Loucy (cell line): ENCODE measurements around the gene GRAP.

ENCODE experiments used
- H2AFZ ChIP-seq: fragments of 200-600 bp; sonication (generic); 2 replicates; pipeline ENCODE4 v1.6.0; 2016; ENCODE audit warnings: antibody characterized with exemption, mild to moderate bottlenecking, low read length, moderate library complexity
- H3F3A ChIP-seq: fragments of 200-600 bp; 2 replicates; pipeline ENCODE4 v1.6.0; 2016; ENCODE audit warnings: antibody characterized with exemption, low read depth, mild to moderate bottlenecking
- H3K27me3 ChIP-seq: fragments of 200-600 bp; sonication (generic); 2 replicates; pipeline ENCODE4 v1.6.1; 2014; ENCODE audit warnings: low read length, mild to moderate bottlenecking; ENCODE audit not compliant: insufficient read depth, poor library complexity, severe bottlenecking
- H3K36me3 ChIP-seq: fragments of 200-600 bp; sonication (generic); 2 replicates; pipeline ENCODE4 v1.6.1; 2016; ENCODE audit warnings: low read length; ENCODE audit not compliant: insufficient read depth
- H3K4me1 ChIP-seq: fragments of 200-600 bp; sonication (generic); 2 replicates; pipeline ENCODE4 v1.5.1; 2014; ENCODE audit warnings: low read length, mild to moderate bottlenecking; ENCODE audit not compliant: insufficient read depth, poor library complexity, severe bottlenecking
- H3K4me2 ChIP-seq: fragments of 200-600 bp; sonication (generic); 2 replicates; pipeline ENCODE4 v1.6.0; 2014; ENCODE audit warnings: antibody characterized with exemption, low read length, low read depth, mild to moderate bottlenecking; ENCODE audit not compliant: poor library complexity, severe bottlenecking
- H3K4me3 ChIP-seq: fragments of 200-600 bp; sonication (generic); 2 replicates; pipeline ENCODE4 v1.5.1; 2014; ENCODE audit warnings: low read length, mild to moderate bottlenecking, mixed read lengths; ENCODE audit not compliant: poor library complexity, severe bottlenecking
- H3K79me2 ChIP-seq: fragments of 200-600 bp; sonication (generic); 2 replicates; pipeline ENCODE4 v1.6.1; 2014; ENCODE audit warnings: low read length; ENCODE audit not compliant: insufficient read depth
- H3K9ac ChIP-seq: fragments of 200-600 bp; sonication (generic); 2 replicates; pipeline ENCODE4 v1.6.0; 2014; ENCODE audit warnings: mild to moderate bottlenecking, low read depth, low read length, moderate library complexity; ENCODE audit not compliant: poor library complexity, severe bottlenecking
- H3K9me2 ChIP-seq: fragments of 200-600 bp; sonication (generic); replicated peaks from 2 replicates; pipeline ENCODE4 v1.6.1; 2016; ENCODE audit warnings: low read depth, low read length, mixed read lengths
- H3K9me3 ChIP-seq: fragments of 200-600 bp; sonication (generic); 2 replicates; pipeline ENCODE4 v1.6.1; 2014; ENCODE audit warnings: mild to moderate bottlenecking, antibody characterized with exemption, low read length, low read depth; ENCODE audit not compliant: insufficient read depth
- H4K20me1 ChIP-seq: fragments of 200-600 bp; sonication (generic); 2 replicates; pipeline ENCODE4 v1.6.0; 2014; ENCODE audit warnings: antibody characterized with exemption, low read length, mild to moderate bottlenecking; ENCODE audit not compliant: insufficient read depth, poor library complexity, severe bottlenecking
- CTCF ChIP-seq: fragments of 200-600 bp; sonication (generic); conservative IDR thresholded peaks from 2 replicates; pipeline ENCODE4 v1.5.1; 2014; ENCODE audit warnings: mild to moderate bottlenecking, antibody characterized with exemption, low read length
- EZH2phosphoT487 ChIP-seq: fragments of 200-600 bp; IDR thresholded peaks from 2 replicates; pipeline ENCODE4 v1.6.1; 2018; ENCODE audit warnings: antibody characterized with exemption, mild to moderate bottlenecking, moderate library complexity, borderline replicate concordance

GRAP gene

DNA sequence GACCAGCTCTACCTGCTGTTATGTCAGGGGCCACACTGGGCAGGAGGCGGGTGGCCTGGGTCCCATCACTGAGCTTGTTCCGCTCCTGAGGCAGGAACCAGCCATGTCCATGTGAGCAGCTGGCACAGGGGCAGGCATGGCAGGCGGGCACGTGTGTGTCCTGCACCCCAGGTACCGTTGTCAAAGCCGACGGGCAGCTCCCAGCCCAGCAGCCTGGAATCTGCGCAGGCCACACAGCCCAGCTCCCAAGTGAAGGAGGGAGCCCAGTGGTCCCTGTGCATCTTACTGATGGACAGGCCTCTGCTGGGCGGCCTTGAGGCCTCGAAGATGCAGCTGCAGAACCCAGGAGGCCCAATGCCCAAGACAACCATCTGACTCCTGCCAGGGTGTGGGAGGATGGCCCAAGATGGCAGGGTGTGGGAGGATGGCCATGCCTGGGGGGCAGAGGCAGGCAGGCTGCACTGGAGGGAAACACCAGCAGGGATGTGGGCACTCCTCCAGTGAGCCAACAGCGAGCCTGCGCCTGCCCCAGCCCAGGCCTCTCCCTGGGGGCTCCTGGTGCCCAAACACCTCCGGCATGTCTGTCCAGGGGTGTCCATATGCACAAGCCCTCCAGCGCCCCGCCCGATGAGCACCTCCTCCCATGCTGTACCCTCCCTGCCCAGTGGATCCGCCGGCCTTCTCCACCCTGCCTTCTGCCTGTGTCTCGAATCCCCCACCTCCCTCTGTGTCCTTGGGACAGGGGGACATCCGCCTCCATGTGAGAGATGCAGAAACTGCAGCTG lies 55.0 kb downstream of the GRAP start:
- Histone ChIP-seq H4K20me1 (no peaks in the 10 kb centered on the region), H3K4me1 (peaks cover 72% of the 10 kb centered on the region), H3K9me3 (0 out of 2 replicates have a peak, but pooled peaks cover 3% of the 10 kb centered on the region), H3K9me2 (no peaks in the 10 kb centered on the region), H3K79me2 (no peaks in the 10 kb centered on the region), H3F3A (no peaks in the 10 kb centered on the region), H2AFZ (no peak overlapping the region), H3K9ac (peak overlapping the region; percentile 63), H3K36me3 (no peaks in the 10 kb centered on the region), H3K27me3 (no peaks in the 10 kb centered on the region), H3K4me2 (peak overlapping the region; percentile 73), H3K4me3 (no peak overlapping the region)
- TF ChIP-seq CTCF = no peak
- TF ChIP-seq EZH2phosphoT487 = no peak

DNA sequence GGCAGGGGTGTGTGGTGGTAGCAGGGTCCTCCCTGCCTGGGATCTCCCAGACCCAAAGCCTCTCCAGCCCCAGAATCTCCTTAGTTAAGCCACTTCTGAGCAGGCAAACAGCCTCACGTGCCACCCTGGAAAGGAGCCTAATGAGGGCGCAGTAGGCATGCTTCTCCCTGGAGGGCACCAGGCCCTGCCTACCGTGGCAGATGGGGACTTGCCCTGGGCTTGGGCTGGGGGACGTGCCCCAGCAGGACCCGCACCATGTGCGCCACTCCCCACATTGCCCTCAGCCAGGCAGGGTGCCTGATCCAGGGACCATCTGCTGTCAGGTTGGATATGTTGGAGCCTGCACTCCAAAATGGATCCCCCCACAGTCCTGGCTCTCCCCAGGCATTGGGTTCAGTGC lies 56.4 kb downstream of the GRAP start:
- Histone ChIP-seq H3K9me3 (no peaks in the 10 kb centered on the region), H3K4me2 (no peak overlapping the region), H3K36me3 (no peaks in the 10 kb centered on the region), H2AFZ (no peak overlapping the region), H3K9me2 (no peaks in the 10 kb centered on the region), H3K79me2 (no peaks in the 10 kb centered on the region), H3K4me1 (peaks cover 84% of the 10 kb centered on the region), H4K20me1 (no peaks in the 10 kb centered on the region), H3K27me3 (no peaks in the 10 kb centered on the region), H3K9ac (peak overlapping the region; percentile 51), H3K4me3 (no peak overlapping the region), H3F3A (no peaks in the 10 kb centered on the region)
- TF ChIP-seq CTCF (no peak; the same call in 1 of the 2 replicates), EZH2phosphoT487 (no peak)

GRCh38 chr17:18988546-18989173 lies 58.1 kb downstream of the GRAP start:
- Histone ChIP-seq H3K4me2 (no peak overlapping the region), H4K20me1 (no peaks in the 10 kb centered on the region), H3K9ac (peak overlapping the region; percentile 21), H3K9me2 (no peaks in the 10 kb centered on the region), H3K36me3 (no peaks in the 10 kb centered on the region), H3K27me3 (peaks cover 8% of the 10 kb centered on the region), H3K9me3 (no peaks in the 10 kb centered on the region), H2AFZ (no peak overlapping the region), H3F3A (no peaks in the 10 kb centered on the region), H3K79me2 (no peaks in the 10 kb centered on the region), H3K4me3 (no peak overlapping the region), H3K4me1 (peaks cover 69% of the 10 kb centered on the region)
- TF ChIP-seq EZH2phosphoT487 (no peak), CTCF (no peak)
